Dermis lymphatic vessel endothelial cell (primary cell): ENCODE measurements around the gene ATP5MC3. TPM values are rescaled to one million over a fixed set of nuclear protein-coding genes. Genes with fewer than 3 reads are reported as not detected.

Experiments used
- total RNA-seq: library from RNA; depleted of rRNA; stranded (reverse); fragments of >200 nt; gene quantifications from 2 replicates; pipeline ENCODE4 v1.2.1, GENCODE V29; 2014

ATP5MC3 gene
- 75.6 and 82.4 TPM in 2 replicates for total RNA-seq

GRCh38 chr2:175181104-175181876, at the start of gene ATP5MC3:
Gene ATP5MC3, minus strand, starts transcription at chr2:175181710. Its CDS starts 317 bp downstream, at chr2:175181393.

DNA sequence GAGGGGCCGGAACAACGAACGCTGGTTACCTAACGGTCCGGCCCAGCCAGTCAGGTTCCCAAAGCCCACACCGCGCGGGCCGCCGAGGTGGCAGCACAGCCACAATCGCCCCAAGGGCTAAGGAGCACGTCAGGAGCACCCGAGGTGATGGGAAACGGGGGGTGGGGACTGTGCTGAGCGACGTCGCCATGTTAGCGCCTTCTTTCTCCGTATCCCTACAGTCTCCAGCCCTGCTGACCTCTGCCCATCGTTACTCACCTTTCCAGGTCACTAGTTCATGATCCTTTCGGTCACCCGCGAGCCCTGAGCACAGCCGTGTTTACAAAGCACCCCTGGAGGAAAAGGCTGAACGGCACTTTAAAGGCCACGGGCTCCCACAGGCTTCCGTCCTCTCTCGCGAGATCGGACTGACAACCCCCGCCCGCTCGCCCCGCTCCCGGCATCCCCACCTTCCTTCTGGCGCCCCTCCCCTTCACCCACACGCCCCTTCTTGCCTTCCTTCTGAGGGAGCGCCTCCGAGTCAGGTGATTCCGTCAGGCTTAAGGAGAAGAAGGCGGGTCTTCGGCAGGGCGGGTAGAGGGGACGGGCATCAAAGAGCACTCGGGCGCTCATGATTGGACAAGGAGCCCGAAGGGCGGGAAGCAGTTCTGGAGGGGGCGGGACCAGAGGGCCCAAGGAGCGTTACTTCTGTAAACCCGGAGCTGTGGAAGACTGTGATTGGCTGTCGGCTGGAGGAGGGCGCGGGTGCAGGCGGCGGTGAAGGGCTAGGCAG, 13.5 kb downstream of the ATP5MC3 start, which contains the start of gene ATF2:
TSS of gene ATF2 (minus strand) at position 412 of the 772 bp plus-strand sequence. CDS start 31,760 bp downstream, outside the sequence.

Other genes with a start within 250 kb of the ATP5MC3 start
- gene CHN1, start 176.3 kb downstream of the ATP5MC3 start, total RNA-seq: 4.8 and 6.5 TPM in 2 replicates
- gene ATF2, start 13.5 kb downstream of the ATP5MC3 start, total RNA-seq: 40.9 and 48.5 TPM in 2 replicates